Measurements from ENCODE around the gene GPR21.

- TF ChIP-seq CTCF (IDR thresholded peaks at IDR 0.05; ENCODE audit: insufficient read depth, low read length): no peak
- TF ChIP-seq REST (IDR thresholded peaks at IDR 0.05; ENCODE audit: insufficient replicate concordance, low read depth): no peak
- TF ChIP-seq POLR2AphosphoS5 (IDR thresholded peaks at IDR 0.05; ENCODE audit: low read depth): no peak
- TF ChIP-seq GABPA (IDR thresholded peaks at IDR 0.05; ENCODE audit: low read depth): no peak
Measured at GRCh38 chr9:123048748-123049147, 15.3 kb downstream of the GPR21 start.
